ENCODE measurements around the gene PKP3.

PKP3 gene

DNA sequence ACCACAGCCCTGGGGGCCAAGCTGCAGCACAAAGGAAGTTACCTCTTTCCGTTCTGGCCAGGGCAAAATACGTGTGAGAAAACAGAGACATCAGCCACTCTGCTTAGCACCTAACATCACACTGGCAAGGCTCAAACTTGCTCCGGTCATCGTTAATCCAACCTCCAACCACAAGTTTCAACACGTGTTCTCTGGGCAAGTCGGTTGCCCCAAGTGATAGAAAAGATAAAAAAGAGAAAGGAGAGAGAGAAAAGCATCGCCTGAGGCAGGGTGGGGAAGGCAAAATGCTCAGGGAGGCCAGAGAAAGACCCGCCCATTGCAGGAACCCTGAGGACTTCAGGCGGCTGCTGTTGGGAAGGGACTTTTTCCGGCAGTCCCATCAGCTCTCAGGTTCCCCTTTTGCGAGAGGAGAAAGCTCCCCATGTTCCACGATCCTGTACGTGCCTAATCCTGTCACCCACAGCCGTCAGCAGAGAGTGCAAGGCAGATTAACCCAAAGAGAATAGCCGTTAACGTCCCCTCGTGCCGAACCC, 43.2 kb upstream of the PKP3 start:
- H2AFZ ChIP-seq, result no peak overlapping the region
- no peak overlapping the region for H3K4me2 ChIP-seq (ENCODE audit: low read length)
- no peaks in the 10 kb centered on the region for H3K79me2 ChIP-seq
- no peaks in the 10 kb centered on the region for H3K36me3 ChIP-seq (ENCODE audit: control insufficient read depth, insufficient read depth, low read length)
- TF ChIP-seq, protein P1, sequence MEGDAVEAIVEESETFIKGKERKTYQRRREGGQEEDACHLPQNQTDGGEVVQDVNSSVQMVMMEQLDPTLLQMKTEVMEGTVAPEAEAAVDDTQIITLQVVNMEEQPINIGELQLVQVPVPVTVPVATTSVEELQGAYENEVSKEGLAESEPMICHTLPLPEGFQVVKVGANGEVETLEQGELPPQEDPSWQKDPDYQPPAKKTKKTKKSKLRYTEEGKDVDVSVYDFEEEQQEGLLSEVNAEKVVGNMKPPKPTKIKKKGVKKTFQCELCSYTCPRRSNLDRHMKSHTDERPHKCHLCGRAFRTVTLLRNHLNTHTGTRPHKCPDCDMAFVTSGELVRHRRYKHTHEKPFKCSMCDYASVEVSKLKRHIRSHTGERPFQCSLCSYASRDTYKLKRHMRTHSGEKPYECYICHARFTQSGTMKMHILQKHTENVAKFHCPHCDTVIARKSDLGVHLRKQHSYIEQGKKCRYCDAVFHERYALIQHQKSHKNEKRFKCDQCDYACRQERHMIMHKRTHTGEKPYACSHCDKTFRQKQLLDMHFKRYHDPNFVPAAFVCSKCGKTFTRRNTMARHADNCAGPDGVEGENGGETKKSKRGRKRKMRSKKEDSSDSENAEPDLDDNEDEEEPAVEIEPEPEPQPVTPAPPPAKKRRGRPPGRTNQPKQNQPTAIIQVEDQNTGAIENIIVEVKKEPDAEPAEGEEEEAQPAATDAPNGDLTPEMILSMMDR (IDR thresholded peaks at IDR 0.05), result no peak
- H3K9me3 ChIP-seq (ENCODE audit: control insufficient read depth, low read length), result no peaks in the 10 kb centered on the region
- no peaks in the 10 kb centered on the region for H3K27me3 ChIP-seq (ENCODE audit: control insufficient read depth, insufficient read depth, low read length)
- H3K27ac ChIP-seq, result no peak overlapping the region
- no peaks in the 10 kb centered on the region for H3K4me1 ChIP-seq
- no peak overlapping the region for H3K4me3 ChIP-seq (ENCODE audit: low read depth, low read length)
- no peak overlapping the region for H3K9ac ChIP-seq

DNA sequence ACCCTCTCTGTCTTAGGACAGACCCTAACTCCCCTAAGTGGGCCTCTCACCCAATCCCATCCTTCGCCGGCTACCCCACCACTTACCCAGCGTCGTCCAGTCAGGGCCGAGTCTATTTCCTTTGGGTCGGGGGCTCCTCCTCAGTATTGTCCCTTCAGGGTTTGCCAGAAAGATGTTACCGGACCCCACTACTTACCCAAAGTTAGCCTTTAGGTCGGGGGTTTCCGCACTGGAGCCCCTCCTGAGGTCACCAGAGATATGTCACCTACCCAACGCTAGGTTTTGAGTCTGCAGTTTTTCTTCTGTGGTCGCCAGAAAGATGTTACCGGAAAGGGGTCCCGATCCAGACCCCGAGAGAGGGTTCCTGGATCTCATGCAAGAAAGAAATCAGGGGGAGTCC, 42.6 kb upstream of the PKP3 start:
- Histone ChIP-seq H2AFZ (no peak overlapping the region), H3K9me3 (ENCODE audit: control insufficient read depth, low read length) (no peaks in the 10 kb centered on the region), H3K4me3 (ENCODE audit: low read depth, low read length) (no peak overlapping the region), H3K4me2 (ENCODE audit: low read length) (no peak overlapping the region), H3K27ac (no peak overlapping the region), H3K9ac (no peak overlapping the region), H3K79me2 (no peaks in the 10 kb centered on the region), H3K36me3 (ENCODE audit: control insufficient read depth, insufficient read depth, low read length) (no peaks in the 10 kb centered on the region), H3K27me3 (ENCODE audit: control insufficient read depth, insufficient read depth, low read length) (no peaks in the 10 kb centered on the region), H3K4me1 (no peaks in the 10 kb centered on the region)
- TF ChIP-seq, protein P1 (IDR thresholded peaks at IDR 0.05), result no peak

DNA sequence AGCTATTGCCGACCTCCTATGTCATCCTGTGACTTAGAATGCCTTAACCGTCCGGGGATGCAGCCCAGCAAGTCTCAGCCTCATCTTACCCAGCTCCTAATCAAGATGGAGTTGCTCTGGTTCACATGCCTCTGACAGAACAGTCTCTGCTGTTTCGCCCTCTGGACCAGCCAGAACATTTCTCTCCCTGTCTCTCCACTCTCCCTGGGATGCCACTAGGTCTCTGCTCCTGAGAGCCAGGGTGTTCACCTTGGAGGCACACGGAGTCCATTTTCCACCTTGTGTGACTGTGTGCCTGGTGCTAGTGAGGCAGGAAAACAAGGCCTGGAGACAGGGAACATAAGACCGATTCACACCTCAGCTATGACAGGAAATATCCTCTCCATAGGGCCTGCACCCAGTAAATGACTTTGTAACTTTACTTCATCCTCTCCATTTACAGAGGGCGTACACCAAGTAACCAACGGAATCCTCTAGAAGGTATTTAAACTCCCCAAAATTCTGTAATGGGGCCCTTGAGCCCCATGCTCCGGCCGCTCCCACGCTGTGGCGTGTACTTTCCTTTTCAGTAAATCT, 41.5 kb upstream of the PKP3 start:
- TF ChIP-seq, protein P1 (IDR thresholded peaks at IDR 0.05), result no peak
- Histone ChIP-seq H3K36me3 (ENCODE audit: control insufficient read depth, insufficient read depth, low read length) (no peaks in the 10 kb centered on the region), H3K4me3 (ENCODE audit: low read depth, low read length) (no peak overlapping the region), H3K4me1 (no peaks in the 10 kb centered on the region), H3K27ac (peak overlapping the region; percentile 96), H3K9ac (no peak overlapping the region), H3K9me3 (ENCODE audit: control insufficient read depth, low read length) (no peaks in the 10 kb centered on the region), H3K27me3 (ENCODE audit: control insufficient read depth, insufficient read depth, low read length) (no peaks in the 10 kb centered on the region), H3K4me2 (ENCODE audit: low read length) (no peak overlapping the region), H3K79me2 (no peaks in the 10 kb centered on the region), H2AFZ (no peak overlapping the region)

DNA sequence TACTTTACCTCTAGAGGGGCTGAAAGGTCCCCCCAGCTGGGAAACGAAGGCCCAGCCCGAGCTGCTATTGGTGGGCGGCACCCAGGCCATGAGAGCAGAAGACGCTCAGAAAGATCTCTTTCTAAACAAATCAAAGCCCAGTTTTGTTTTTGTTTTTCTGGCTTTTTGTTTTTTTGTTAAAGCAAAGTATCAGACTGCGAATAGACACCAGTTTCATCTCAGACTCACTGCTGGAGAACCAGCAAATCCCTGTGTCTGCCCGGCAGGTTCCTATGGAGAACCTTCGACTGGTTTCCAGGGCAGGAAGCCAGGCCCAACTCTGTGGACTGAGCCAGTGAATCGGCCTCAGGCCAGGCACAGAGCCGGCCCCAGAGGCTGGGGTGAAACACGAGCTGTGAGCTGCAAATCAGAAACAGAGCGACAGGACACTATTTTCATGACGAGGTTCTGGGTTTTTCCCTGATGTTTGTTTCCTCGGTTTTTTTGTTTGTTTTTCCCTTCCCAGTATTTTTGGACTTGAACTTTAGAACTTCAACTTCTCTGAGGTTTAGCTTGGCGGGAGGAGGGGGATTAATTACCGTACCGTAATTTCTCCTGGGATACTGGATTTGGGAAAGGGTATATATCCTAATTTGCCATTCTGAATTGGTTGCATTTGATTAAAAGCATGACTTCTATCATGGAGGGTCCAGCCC, 40.7 kb upstream of the PKP3 start:
- Histone ChIP-seq H3K4me2 (ENCODE audit: low read length) (no peak overlapping the region), H3K9ac (no peak overlapping the region), H2AFZ (peak overlapping the region; percentile 72), H3K27ac (peak overlapping the region; percentile 96), H3K27me3 (ENCODE audit: control insufficient read depth, insufficient read depth, low read length) (no peaks in the 10 kb centered on the region), H3K4me1 (no peaks in the 10 kb centered on the region), H3K79me2 (no peaks in the 10 kb centered on the region), H3K4me3 (ENCODE audit: low read depth, low read length) (no peak overlapping the region), H3K36me3 (ENCODE audit: control insufficient read depth, insufficient read depth, low read length) (no peaks in the 10 kb centered on the region), H3K9me3 (ENCODE audit: control insufficient read depth, low read length) (no peaks in the 10 kb centered on the region)
- TF ChIP-seq, protein P1 (IDR thresholded peaks at IDR 0.05), result no peak
